Endothelial cell of umbilical vein (primary cell): ENCODE results near the gene ARHGEF37. TPM values are rescaled to one million over a fixed set of nuclear protein-coding genes. Genes with fewer than 3 reads are reported as not detected.

ENCODE experiments used
- BruUV-seq: library from RNA; stranded (reverse); fragments of 400-500 nt; replicated peaks from 2 replicates; lab custom pipeline; 2021; lab: Mats Ljungman, UMichigan
- CTCF ChIA-PET: fragments of 300-600, 350-600 bp; sonication (Branson Sonifier 250); formaldehyde crosslinking; loops from one replicate; lab custom pipeline; 2021; ENCODE audit warnings: antibody characterized with exemption, inconsistent platforms; lab: Charles Lee
- POLR2A ChIA-PET: fragments of 300-600, 350-600 bp; sonication (Branson Sonifier 250); formaldehyde crosslinking; loops from one replicate; lab custom pipeline; 2021; ENCODE audit warnings: antibody characterized with exemption, inconsistent platforms; lab: Charles Lee
- DNase-seq: peaks from one replicate; pipeline ENCODE4 v3.0.0-alpha.2; 2011; ENCODE audit warnings: low read depth, low spot score
- FAIRE-seq: peaks from 2 replicates; lab custom pipeline; 2011; peaks lifted over from hg19 to GRCh38; lab: Jason Lieb, UNC
- H2AFZ ChIP-seq: 2 replicates; pipeline ENCODE4 v1.6.0; 2012; ENCODE audit warnings: low read depth, low read length, control low read depth, inconsistent platforms
- H3K27ac ChIP-seq: 2 replicates; pipeline ENCODE4 v1.5.1; 2011; ENCODE audit warnings: low read depth, mild to moderate bottlenecking, control low read depth, low read length, moderate library complexity; ENCODE audit not compliant: insufficient read depth
- H3K27me3 ChIP-seq, 2 experiments: 2 replicates each; pipeline versions ENCODE4 v1.6.0 to v1.6.1; 2011; ENCODE audit warnings: low read length in 2 of 2, mixed read lengths in 1 of 2; ENCODE audit not compliant: control insufficient read depth in 2 of 2, insufficient read depth in 2 of 2
- H3K36me3 ChIP-seq, 2 experiments: 2 replicates in 1 of 2; 3 replicates in 1 of 2; pipeline ENCODE4 v1.5.1; 2011; ENCODE audit warnings: low read length in 2 of 2, mild to moderate bottlenecking in 1 of 2, moderate library complexity in 1 of 2; ENCODE audit not compliant: control insufficient read depth in 2 of 2, insufficient read depth in 2 of 2; ENCODE audit errors: extremely low read depth in 1 of 2
- H3K4me1 ChIP-seq: 3 replicates; pipeline ENCODE4 v1.5.1; 2011; ENCODE audit warnings: mild to moderate bottlenecking, low read length; ENCODE audit not compliant: control insufficient read depth, insufficient read depth; ENCODE audit errors: extremely low read depth
- H3K4me2 ChIP-seq: 2 replicates; pipeline ENCODE4 v1.6.1; 2011; ENCODE audit warnings: low read length, control low read depth, mixed read lengths; ENCODE audit not compliant: insufficient read depth
- H3K4me3 ChIP-seq, 3 experiments: fragments of 200-600 bp in 1 of 3; sonication (generic), shearing (Covaris generic) in 1 of 3; replicated peaks in 1 of 3; 2 replicates each; pipeline ENCODE4 v1.5.1; 2011 to 2016; ENCODE audit warnings: control low read depth in 3 of 3, low read length in 3 of 3, mild to moderate bottlenecking in 2 of 3, inconsistent platforms in 1 of 3, low read depth in 1 of 3, moderate library complexity in 1 of 3; ENCODE audit not compliant: insufficient read depth in 1 of 3
- H3K79me2 ChIP-seq: 2 replicates; pipeline ENCODE4 v1.6.0; 2012; ENCODE audit warnings: low read length, inconsistent platforms; ENCODE audit not compliant: control insufficient read depth, insufficient read depth
- H3K9ac ChIP-seq: replicated peaks from 2 replicates; pipeline ENCODE3; 2011; ENCODE audit warnings: low read length, control low read depth; ENCODE audit not compliant: insufficient read depth; ENCODE audit errors: extremely low read depth
- H3K9me1 ChIP-seq: replicated peaks from 3 replicates; pipeline ENCODE4 v1.6.0; 2011; ENCODE audit warnings: mild to moderate bottlenecking, low read length; ENCODE audit not compliant: control insufficient read depth, insufficient read depth; ENCODE audit errors: extremely low read depth
- H3K9me3 ChIP-seq: replicated peaks from 2 replicates; pipeline ENCODE4 v1.5.1; 2012; ENCODE audit warnings: low read length, inconsistent platforms; ENCODE audit not compliant: control insufficient read depth, insufficient read depth
- H4K20me1 ChIP-seq: replicated peaks from 2 replicates; pipeline ENCODE3; 2011; ENCODE audit warnings: mild to moderate bottlenecking, low read length; ENCODE audit not compliant: control insufficient read depth, insufficient read depth; ENCODE audit errors: extremely low read depth
- CTCF ChIP-seq, 2 donors: IDR thresholded peaks; 1 replicate in 1 of 2; 2 replicates in 1 of 2; pipeline ENCODE4 v1.5.1; 2011; ENCODE audit warnings: low read length in 2 of 2, mild to moderate bottlenecking in 2 of 2, moderate library complexity in 2 of 2, control low read depth in 1 of 2, inconsistent platforms in 1 of 2, low read depth in 1 of 2; ENCODE audit not compliant: insufficient read depth in 1 of 2; ENCODE audit errors: extremely low read depth in 1 of 2
- EZH2 ChIP-seq: IDR thresholded peaks from 2 replicates; pipeline ENCODE4 v1.6.1; 2012; ENCODE audit warnings: borderline replicate concordance, low read depth, mild to moderate bottlenecking, moderate library complexity, low read length, inconsistent platforms; ENCODE audit not compliant: severe bottlenecking
- FOS ChIP-seq: IDR thresholded peaks from 2 replicates; pipeline ENCODE4 v1.6.1; 2011; ENCODE audit warnings: mild to moderate bottlenecking, low read length, moderate library complexity, borderline replicate concordance; ENCODE audit not compliant: insufficient read depth
- GATA2 ChIP-seq: IDR thresholded peaks from 2 replicates; pipeline ENCODE4 v1.7.0; 2011; ENCODE audit warnings: low read depth, mild to moderate bottlenecking, moderate library complexity, mixed read lengths, low read length; ENCODE audit not compliant: insufficient read length, insufficient read depth
- JUN ChIP-seq: IDR thresholded peaks from 2 replicates; pipeline ENCODE4 v1.6.1; 2011; ENCODE audit warnings: borderline replicate concordance, low read depth; ENCODE audit not compliant: insufficient read length, insufficient read depth
- MAX ChIP-seq: IDR thresholded peaks from 2 replicates; pipeline ENCODE4 v1.6.1; 2011; ENCODE audit not compliant: insufficient read depth, insufficient read length
- MYC ChIP-seq: IDR thresholded peaks from one replicate; pipeline ENCODE4 v1.6.1; 2011; ENCODE audit warnings: mild to moderate bottlenecking, low read depth, low read length
- POLR2A ChIP-seq: IDR thresholded peaks from 2 replicates; pipeline ENCODE4 v1.6.1; 2012; ENCODE audit warnings: low read depth, mild to moderate bottlenecking, control low read depth, low read length
- POLR2AphosphoS5 ChIP-seq: IDR thresholded peaks from 2 replicates; pipeline ENCODE4 v1.6.1; 2012; ENCODE audit warnings: low read depth, mild to moderate bottlenecking, control low read depth, low read length, moderate library complexity; ENCODE audit not compliant: insufficient read depth
- dilution Hi-C: fragments of 300-500 bp; cut with MboI; formaldehyde crosslinking; loops from one replicate; pipeline ENCODE4 v1.15.0; 2019; ENCODE audit warnings: low sequenced_read_pairs; ENCODE audit not compliant: extremely low pct_ligation_motif_present
- intact Hi-C: fragments of 100-400 bp; cut with micrococcal nuclease; formaldehyde crosslinking; loops from one replicate; pipeline ENCODE4 v1.10.0; 2022
- polyA plus RNA-seq, 4 experiments: library from polyadenylated mRNA; depleted of rRNA in 3 of 4; stranded (reverse) in 3 of 4; unstranded in 1 of 4; fragments of >200 nt; gene quantifications; 2 replicates each; pipeline versions ENCODE4 v1.2.1 to v1.2.3, GENCODE V29; 2011 to 2012; ENCODE audit warnings: missing spikeins in 1 of 4
- total RNA-seq: library from RNA; stranded (reverse); gene quantifications from 2 replicates; pipeline ENCODE4 v1.2.3, GENCODE V29; 2021

The ARHGEF37 gene
- total and polyA plus RNA-seq, 2 donors (not counting 3 experiments of a cell fraction or from before 2014, with no cell fraction given), result 4.9 to 7.0 TPM

- no peak for TF ChIP-seq POLR2AphosphoS5
- no peak for TF ChIP-seq POLR2A
- TF ChIP-seq JUN, result no peak
- no peak for TF ChIP-seq MYC
- no peak for TF ChIP-seq MAX
- TF ChIP-seq CTCF (IDR thresholded peaks at IDR 0.05; ENCODE audit: extremely low read depth in 1 of 2, insufficient read depth in 1 of 2, low read depth in 1 of 2, low read length in 2 of 2), result no peak
- TF ChIP-seq FOS, result no peak
- no peak for TF ChIP-seq GATA2
- no peak for TF ChIP-seq EZH2
- FAIRE-seq, result no peak
- Histone ChIP-seq H3K9ac (no peak overlapping the region), H3K27ac (no peak overlapping the region), H4K20me1 (no peaks in the 10 kb centered on the region), H3K4me1 (peaks cover 7% of the 10 kb centered on the region), H3K27me3 (peaks cover 0 to 1% of the 10 kb centered on the region in 2 experiments), H3K36me3 (peaks cover 0 to 8% of the 10 kb centered on the region in 2 experiments), H2AFZ (no peak overlapping the region), H3K9me1 (no peaks in the 10 kb centered on the region), H3K4me2 (no peak overlapping the region), H3K4me3 (no peak overlapping the region), H3K79me2 (no peaks in the 10 kb centered on the region), H3K9me3 (no peaks in the 10 kb centered on the region)
- no TSS peak for BruUV-seq
- DNase-seq, result no peak
- intact Hi-C loops (no loop called here), dilution Hi-C loops (no loop called here)
- CTCF ChIA-PET, result interaction anchor here (1.9 to 2.2 kb wide), 2 partner anchors 17 to 20 kb away, joined by 6 to 9 read pairs; partner anchors contain the start of gene ARHGEF37
- POLR2A ChIA-PET, result no interaction called here
These were observed 17.7 kb downstream of the ARHGEF37 start for GRCh38 chr5:149598966-149599365.
